ENCODE measurements around the gene USH2A.

Gene USH2A

DNA sequence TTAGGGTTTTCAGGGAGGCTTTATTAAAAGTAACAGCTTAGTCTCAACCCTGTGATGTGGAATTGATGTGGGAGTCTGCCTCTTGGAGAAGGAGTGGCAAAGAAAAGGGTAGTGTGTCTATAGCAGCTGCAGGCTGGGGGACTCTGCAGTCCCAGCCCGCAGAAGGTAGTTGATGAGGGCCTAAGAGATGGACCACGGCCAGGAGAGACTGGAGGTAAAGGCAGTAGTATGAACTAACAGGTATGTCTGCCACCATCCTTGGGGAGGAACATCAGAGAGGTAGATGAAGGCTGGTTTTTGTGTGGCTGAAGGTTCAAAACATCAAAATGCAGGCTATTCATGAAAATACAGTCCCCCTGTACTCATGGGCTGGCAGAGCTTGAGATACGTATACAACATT, 744.0 kb downstream of the USH2A start:
- DNase-seq, result no peak

DNA sequence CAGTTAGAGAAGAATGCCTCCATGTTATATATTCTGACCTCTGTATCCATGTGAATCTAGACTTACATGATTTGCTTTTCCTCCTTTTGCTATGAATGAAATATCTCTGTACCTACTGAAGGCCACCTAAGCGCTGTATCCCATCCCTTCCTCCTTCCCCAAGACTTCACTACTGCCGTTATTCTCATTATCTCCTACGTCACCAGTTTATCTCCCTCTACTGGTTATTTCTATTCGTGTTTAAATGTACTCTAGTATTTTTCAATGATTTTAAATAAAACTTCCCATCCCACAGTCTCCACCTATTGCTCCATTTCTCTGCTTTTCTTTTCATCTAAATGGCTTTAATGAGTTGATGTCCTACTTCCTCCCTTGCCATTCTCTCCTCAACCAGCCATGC, 746.1 kb downstream of the USH2A start:
- DNase-seq, result no peak

- DNase-seq, result no peak
Measured at GRCh38 chr1:215673943-215674342, 749.3 kb downstream of the USH2A start.

DNA sequence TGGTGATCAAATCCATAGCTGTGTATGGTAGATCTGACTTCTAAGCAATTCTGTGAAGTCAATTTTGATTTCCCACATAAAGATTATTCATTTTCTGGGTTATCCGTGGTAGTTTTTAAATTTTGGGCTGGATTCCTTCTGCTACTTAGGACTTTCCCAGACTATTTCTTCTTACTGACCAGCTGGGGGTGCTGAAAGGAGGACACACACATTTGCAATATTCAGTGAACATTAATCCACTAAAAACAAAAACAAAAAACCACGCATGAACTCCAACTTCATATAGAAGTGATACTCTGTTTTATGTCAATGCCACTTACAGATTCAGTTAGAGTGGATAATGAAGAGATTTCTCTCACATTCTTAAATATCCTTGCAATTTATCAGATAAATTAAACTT, 750.8 kb downstream of the USH2A start:
- no peak for DNase-seq

- DNase-seq, result no peak
Measured at GRCh38 chr1:215669806-215670491, 753.3 kb downstream of the USH2A start.

- no peak for DNase-seq
Measured at GRCh38 chr1:215667761-215668160, 755.5 kb downstream of the USH2A start.

- DNase-seq, result no peak
Measured at GRCh38 chr1:215665215-215665614, 758.0 kb downstream of the USH2A start.

DNA sequence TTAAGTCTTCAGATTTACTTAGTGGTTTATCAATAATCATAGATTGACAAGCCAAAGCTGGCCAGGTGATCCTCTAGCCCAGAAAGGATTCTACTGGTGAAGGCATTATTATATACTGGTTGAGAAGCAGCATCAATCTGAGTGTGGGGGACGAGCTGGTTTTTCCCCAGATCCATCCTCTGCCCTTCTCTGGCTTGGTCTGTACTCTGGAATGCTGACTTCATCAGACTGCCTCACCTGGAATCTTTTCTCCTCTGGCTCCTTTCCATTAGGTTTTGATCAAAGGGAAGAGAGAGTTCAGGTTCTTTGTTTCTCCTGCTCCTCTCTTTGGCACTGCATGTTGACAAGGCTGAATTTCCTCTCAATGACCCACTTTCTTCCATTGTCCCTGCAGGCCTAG, 762.2 kb downstream of the USH2A start:
- no peak for DNase-seq

GRCh38 chr1:215660259-215660658, 763.0 kb downstream of the USH2A start:
- DNase-seq, result no peak

DNA sequence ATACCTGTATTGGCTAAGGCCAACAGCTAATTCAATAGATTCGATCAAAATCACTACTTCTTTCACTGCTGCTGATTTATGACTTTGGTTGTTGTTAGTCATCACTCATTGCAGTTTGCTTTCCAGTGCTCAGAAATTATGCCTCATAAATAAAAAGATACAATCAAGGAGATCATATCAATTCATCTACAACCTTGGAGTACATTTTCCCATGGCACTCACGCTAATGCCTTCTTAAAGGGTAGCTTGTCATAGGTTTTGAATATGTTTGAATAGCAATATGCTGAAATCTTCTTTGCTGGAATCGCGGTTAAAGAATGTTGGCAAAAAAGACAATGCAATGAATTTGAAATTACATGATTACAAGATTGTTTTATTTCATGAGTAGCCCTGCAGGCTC, 766.2 kb downstream of the USH2A start:
- no peak for DNase-seq

DNA sequence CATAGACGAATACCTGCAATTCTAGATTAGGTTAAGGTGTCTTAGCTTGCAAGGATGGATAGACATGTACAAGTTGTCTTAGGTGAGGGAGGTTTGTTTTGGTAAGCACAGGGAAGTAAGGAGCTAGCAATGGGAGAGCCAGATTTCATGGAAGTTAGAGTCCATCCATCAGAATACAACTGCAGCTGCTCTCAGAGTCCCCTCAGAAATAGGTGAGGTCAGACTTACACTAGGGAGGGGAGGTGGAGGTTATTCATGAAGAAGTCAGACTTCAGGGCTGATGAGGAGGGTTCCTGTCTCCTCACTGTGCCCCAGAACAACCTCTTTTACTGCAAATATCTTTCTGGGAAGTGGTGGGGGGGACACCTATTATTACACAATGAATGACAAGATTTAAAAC, 770.9 kb downstream of the USH2A start:
- DNase-seq, result no peak

DNA sequence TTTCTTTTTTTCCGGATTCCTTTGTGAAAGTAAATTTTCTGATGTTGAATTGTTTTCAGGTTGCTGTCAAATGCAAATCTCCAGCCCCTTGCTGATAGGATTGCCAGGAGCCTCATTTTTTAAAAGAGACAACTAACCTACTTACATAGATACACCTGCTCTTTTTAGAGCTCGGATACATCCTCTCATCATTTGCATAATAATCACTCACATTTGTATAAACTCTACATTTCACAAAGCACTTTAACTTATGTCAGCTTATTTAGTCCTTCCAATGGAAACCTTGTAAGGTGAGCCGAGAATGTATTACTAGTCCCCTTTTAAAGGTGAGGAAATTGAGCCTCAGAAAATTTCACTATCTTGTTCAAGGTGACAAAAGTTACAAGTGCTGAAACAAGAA, 771.4 kb downstream of the USH2A start:
- DNase-seq, result no peak

DNA sequence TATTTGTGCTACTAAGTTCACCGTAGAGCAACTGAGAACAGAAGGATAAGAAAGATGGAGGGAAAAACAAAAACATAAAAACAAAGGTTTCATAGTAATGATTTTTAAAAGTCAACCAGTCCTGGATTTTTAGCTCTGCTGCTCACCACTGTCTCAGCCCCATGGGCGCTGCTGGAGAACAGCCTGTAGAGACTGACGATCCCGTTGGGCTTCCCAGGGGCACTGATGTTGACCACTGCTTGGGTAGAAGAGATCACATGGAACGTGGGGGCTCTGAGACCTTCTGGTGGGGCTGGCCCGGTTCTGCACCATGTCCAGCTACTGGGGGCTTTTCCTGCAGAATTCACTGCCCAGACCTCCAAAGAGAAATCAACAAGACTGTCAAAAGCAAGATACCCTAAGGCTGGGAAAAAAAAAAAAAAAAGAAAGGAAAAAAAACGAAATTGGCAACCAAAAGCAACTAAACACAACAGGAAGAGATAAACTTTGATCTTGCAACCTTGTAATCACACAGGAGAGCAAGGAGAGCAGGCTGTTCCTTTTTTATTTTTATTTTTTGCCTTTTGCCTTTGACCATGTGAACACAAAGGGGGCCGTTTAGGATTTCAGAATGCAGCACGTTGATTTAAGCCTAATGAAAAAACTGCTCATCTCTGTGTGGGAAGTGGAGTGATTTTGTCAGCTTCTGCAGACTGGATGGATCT, 772.6 kb downstream of the USH2A start:
- no peak for DNase-seq

DNA sequence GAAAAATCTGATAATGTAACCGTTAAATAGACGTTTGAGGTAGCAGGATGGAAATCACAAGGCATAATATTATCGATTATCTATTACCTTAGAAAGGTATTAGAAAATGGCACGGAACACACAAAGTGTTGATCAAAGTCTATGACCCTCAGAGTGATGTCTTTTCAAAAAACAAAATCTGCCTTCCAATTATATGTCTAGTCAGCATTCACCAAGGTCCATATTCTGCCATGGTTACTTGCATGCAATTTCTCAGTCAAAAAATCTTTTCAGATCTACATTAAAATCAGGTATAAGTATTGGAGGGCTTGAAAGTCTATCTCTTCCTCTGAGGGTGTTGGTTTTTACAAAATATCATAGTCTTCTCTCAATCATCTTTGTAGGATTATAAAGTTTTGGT, 774.3 kb downstream of the USH2A start:
- no peak for DNase-seq

- no peak for DNase-seq
Measured at GRCh38 chr1:215647738-215648137, 775.5 kb downstream of the USH2A start.

GRCh38 chr1:215645861-215646260, 777.4 kb downstream of the USH2A start:
- DNase-seq, result no peak

DNA sequence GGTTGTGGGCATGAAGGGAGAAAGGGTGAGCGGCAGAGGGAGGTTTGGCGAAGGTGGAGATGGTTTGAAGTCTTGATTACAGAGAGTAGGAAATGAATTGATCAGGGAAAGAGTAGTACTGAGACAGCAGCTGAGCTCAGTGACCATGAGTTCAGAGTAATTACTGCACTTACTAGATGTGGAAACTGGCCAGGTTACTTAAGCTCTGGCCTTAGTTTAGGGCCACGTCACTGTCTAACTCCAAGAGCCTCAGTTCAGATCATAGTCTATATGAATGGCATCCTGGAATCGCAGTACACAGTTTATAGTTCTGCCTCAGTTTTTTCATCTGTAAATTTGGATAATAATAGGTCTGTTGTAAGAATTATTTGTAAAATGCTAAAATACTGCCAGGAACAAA, 778.1 kb downstream of the USH2A start:
- no peak for DNase-seq

DNA sequence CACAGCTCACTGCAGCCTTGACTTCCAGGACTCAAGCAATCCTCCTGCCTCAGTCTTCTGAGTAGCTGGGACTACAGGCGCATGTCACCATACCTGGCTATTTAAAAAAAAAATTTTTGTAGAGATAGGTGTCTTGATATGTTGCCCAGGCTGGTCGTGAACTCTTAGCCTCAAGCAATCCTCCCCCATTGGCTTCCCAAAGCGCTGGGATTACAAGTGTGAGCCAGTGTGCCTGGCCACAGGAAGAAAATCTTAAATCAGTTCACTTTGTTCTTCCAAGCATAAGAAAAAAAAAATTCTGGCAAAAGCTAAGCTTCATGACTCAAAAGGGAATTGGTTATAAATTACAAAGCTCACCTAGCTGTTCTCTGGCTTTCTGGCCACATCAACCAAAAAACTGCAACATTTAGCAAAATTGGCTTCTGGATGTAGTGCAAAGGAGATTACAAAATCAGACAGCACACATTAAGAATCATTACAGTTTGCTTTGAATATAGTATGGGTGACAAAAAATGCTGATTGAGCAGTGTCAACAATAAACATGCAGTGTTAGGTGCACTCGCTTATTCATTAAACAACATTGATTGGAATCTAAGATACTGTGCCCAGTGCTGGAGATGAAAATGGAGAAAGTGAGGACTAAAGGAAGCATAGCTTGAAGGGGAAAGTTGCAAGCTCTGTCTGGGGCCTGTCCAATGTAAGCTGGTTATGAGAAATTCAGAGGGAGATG, 779.5 kb downstream of the USH2A start:
- DNase-seq, result no peak

- no peak for DNase-seq
Measured at GRCh38 chr1:215640429-215641148, 782.7 kb downstream of the USH2A start.

- no peak for DNase-seq
Measured at GRCh38 chr1:215637041-215637573, 786.1 kb downstream of the USH2A start.

- no peak for DNase-seq
Measured at GRCh38 chr1:215636258-215636965, 786.8 kb downstream of the USH2A start.

DNA sequence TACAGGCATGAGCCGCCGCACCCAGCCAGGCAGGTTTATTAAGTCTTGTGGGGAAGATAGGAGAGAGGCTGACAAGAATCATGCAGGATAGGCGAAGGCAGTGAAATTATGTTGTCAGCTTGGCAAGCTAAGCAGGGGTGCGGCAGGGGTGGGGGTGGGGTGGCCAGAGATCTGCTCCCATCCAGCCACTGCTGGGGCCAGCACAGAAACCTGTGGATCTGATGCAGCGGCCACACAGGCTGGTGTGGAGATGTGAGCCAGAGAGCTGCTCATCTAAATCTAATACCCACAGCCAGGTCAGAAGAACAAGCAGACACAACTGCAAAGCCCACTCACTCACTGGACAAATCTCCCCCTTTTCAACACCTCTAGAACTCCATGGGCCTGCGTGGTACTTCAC, 787.4 kb downstream of the USH2A start:
- no peak for DNase-seq

All from effector CD4-positive, alpha-beta T cell (primary cell).